Upper lobe of left lung (tissue), 4 donors: ENCODE measurements around the gene ADAMTS16.

Experiments used
- CTCF ChIP-seq, 6 experiments: fragments of 450-650 bp in 4 of 6; fragments of 200-600 bp in 2 of 6; sonication (generic) in 2 of 6; IDR thresholded peaks; one replicate each; pipeline ENCODE4 v1.5.1; 2016 to 2019; ENCODE audit warnings: antibody characterized with exemption in 6 of 6
- EP300 ChIP-seq, 4 donors: sonication (generic); formaldehyde crosslinking; IDR thresholded peaks; one replicate each; pipeline ENCODE4 v1.5.1; 2017; ENCODE audit warnings: antibody characterized with exemption in 4 of 4, control low read depth in 2 of 4
- POLR2A ChIP-seq, 4 donors: fragments of 450-650 bp; IDR thresholded peaks; one replicate each; pipeline ENCODE4 v1.5.1; 2016 to 2017; ENCODE audit warnings: antibody characterized with exemption in 4 of 4, mild to moderate bottlenecking in 2 of 4
- POLR2AphosphoS5 ChIP-seq, 2 donors: sonication (generic); formaldehyde crosslinking; IDR thresholded peaks; one replicate each; pipeline ENCODE4 v1.5.1; 2017; ENCODE audit warnings: antibody characterized with exemption in 2 of 2

- TF ChIP-seq CTCF (IDR thresholded peaks at IDR 0.05) (no peak), POLR2A (IDR thresholded peaks at IDR 0.05) (no peak), POLR2AphosphoS5 (IDR thresholded peaks at IDR 0.05) (no peak), EP300 (IDR thresholded peaks at IDR 0.05) (no peak)
Measured at GRCh38 chr5:5364932-5365331, 224.8 kb downstream of the ADAMTS16 start.
